HEK293 (cell line): ENCODE measurements around the gene CD47.

Source experiments
- ZBTB48 ChIP-seq: fragments of 450-650 bp; formaldehyde crosslinking; IDR thresholded peaks from 2 replicates; pipeline ENCODE4 v1.5.1; 2016; ENCODE audit warnings: missing biosample characterization, missing genetic modification characterization
- ZNF138 ChIP-seq: fragments of 450-650 bp; formaldehyde crosslinking; IDR thresholded peaks from 2 replicates; pipeline ENCODE4 v1.5.1; 2016; ENCODE audit warnings: missing biosample characterization, missing genetic modification characterization, borderline replicate concordance
- ZNF416 ChIP-seq: fragments of 450-650 bp; formaldehyde crosslinking; IDR thresholded peaks from 2 replicates; pipeline ENCODE4 v1.5.1; 2016; ENCODE audit warnings: missing biosample characterization, missing genetic modification characterization
- TF ChIP-seq, protein P1 (sequence below): fragments of 450-650 bp; formaldehyde crosslinking; IDR thresholded peaks from 2 replicates; pipeline ENCODE4 v1.5.1; 2016; ENCODE audit warnings: missing biosample characterization, missing genetic modification characterization

GRCh38 chr3:108130236-108130635, 39.4 kb upstream of the CD47 start:
- no peak for TF ChIP-seq ZBTB48 (tag by site-specific recombination)
- TF ChIP-seq, protein P1, sequence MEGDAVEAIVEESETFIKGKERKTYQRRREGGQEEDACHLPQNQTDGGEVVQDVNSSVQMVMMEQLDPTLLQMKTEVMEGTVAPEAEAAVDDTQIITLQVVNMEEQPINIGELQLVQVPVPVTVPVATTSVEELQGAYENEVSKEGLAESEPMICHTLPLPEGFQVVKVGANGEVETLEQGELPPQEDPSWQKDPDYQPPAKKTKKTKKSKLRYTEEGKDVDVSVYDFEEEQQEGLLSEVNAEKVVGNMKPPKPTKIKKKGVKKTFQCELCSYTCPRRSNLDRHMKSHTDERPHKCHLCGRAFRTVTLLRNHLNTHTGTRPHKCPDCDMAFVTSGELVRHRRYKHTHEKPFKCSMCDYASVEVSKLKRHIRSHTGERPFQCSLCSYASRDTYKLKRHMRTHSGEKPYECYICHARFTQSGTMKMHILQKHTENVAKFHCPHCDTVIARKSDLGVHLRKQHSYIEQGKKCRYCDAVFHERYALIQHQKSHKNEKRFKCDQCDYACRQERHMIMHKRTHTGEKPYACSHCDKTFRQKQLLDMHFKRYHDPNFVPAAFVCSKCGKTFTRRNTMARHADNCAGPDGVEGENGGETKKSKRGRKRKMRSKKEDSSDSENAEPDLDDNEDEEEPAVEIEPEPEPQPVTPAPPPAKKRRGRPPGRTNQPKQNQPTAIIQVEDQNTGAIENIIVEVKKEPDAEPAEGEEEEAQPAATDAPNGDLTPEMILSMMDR (tag by site-specific recombination) = no peak
- no peak for TF ChIP-seq ZNF138 (tag by site-specific recombination)
- TF ChIP-seq ZNF416 (tag by site-specific recombination) = no peak
